GM21576 (cell line): ENCODE data around the gene SASH1.
"Not testable (repeated sequence)": the region's sequence is repeated elsewhere in the genome, so short reads cannot be mapped to it uniquely, and the experiment has no call there.

ENCODE experiments used
- ATAC-seq: cut with Tn5 transposase; IDR thresholded peaks from one replicate; pipeline ENCODE4 v1.9.1; 2021; ENCODE audit warnings: mild to moderate bottlenecking, moderate library complexity; ENCODE audit not compliant: unreplicated experiment

Gene SASH1

DNA sequence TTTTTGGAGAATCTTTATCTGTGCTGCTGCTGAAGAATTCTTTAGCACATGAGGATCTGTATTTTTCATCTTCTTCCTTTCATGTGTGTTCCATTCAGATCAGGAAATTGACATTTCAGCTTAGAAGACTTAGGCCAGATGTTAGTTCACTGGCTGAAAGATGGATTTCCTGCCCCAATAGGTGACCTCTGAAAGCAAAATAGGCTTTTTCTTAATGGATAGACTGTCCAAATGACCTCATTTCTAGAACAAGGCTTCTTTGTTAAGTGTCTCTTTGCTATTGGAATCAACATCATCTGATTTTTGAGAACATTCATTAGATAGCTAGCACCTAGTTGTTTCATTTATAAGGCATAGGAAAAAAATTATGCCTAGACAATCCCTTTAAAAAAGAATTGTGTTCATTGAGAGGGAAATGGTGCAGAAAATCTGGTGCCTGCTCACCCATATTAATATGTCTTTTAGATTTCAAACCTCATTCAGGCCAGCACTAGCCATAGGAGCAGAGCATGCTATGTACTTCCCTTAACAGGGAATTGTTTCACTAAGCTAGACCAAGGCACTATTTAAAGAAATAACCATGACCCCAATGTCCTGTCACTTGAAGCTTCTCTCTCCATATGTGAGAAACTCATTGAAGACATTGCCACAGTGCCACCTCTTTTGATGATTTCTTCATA, 13.6 kb upstream of the SASH1 start:
- ATAC-seq, result no peak

DNA sequence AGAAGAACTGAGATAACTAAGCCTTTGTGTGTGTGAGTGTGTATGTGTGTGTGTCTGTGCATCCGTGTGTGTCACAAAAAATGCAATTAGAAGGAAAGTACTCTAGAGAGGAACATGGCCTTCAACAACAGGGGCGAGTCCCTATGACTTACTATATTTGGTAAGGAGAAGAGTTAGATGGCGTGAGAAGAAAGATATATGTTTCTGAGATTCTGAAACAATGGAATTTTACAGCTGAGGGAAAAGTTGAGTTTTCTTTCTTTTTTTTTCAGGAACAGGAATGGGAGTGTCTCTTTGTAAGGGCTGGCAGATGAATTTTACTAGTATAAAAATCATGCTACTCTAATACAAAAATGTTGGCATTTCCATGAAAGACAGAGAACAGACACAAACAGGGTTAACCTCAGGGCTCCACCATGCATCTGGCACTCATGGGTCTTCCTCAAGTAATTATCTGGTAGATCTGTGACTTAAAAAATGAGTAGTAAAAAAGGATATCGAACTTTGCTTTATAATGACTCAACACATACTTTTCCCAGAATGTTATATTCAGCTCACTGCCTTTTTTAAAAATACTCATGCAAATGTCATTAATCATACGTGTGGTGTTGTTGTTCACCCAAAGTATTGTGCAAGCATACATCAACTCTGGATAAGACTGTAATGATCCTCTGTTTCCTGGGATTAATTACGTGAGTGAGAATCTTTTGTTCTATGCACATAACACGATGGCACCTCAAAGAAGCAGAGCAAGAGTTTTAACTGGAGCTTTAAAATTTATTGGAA, 12.8 kb upstream of the SASH1 start:
- no peak for ATAC-seq

DNA sequence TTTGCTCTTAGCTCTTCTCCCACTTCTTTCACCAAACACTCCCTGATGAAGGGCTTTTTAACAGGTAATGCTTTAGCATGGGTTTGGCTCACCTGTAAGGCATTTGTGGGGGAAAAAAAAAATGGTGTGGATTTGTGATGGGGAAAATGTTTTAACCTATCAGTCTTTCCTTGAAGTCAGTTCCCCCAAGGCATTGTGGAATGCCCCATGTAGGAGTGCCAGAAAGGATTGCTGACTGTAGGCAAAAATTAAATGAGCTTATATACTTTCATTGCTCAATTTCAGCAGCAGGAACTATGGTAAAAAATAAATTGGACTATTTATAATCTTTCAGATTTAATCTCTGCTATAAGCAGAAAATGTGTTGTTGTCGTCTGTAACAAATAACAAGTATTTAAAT, 10.6 kb upstream of the SASH1 start:
- no peak for ATAC-seq

DNA sequence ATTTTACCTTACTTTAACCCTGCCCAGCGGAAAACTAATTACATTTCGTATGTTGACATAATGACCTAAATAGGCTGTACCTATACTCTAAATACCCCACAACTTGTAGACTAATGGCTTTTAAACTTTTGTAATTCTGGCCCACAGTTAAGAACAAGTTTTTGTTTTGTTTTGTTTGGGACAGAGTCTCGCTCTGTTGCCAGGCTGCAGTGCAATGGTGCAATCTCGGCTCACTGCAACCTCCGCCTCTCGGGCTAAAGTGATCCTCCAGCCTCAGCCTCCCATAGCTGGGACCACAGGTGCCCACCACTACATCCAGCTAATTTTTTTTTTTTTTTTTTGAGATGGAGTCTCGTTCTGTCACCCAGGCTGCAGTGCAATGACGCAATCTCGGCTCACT, 5.7 kb upstream of the SASH1 start:
- no peak for ATAC-seq

DNA sequence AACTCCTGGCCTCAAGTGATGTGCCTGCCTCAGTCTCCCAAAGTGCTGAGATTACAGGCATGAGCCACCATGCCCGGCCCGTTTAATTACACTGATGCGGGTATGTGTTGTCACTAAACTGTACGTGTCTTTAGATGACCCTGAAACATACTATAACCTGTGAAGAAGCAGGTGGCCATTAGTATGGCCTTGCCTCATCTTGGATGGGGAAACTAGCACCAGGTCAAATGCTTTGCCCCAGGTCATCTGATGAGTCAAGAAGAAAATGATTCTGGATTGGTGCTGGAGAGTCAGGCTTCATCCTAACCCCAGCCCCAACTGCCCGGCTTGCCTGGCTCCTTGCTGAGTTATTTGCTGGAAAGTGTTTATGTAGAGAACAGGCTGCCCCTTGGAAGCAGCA, 2.9 kb upstream of the SASH1 start:
- ATAC-seq, result no peak

DNA sequence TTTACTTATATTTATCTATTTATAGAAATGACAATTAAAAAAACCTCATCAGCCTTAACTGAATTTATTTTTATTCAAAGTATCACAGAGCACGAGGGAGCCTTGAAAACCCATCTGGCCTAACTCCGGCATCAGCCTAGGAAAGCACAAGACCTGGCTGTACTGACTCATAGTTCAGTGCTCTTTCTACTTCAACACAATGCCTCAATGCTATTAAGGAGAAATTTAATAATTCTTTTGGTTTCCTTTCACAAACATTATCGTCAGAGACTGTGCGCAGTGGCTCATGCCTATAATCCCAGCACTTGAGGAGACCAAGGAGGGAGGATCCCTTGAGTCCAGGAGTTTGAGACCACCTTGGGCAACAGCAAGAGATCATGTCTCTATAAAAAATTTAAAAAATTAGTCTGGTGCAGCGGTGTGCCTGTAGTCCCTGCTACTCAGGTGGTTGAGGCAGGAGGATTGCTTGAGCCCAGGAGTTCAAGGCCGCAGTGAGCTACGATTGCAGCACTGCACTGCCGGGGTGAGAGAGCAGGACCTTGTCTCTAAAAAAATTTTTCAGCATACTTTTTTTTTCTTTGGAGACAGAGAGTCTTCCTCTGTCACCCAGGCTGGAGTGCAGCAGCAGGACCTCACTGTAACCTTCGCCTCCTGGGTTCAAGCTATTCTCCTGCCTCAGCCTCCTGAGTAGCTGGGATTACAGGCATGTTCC, 1.9 kb upstream of the SASH1 start:
- ATAC-seq, result no peak

DNA sequence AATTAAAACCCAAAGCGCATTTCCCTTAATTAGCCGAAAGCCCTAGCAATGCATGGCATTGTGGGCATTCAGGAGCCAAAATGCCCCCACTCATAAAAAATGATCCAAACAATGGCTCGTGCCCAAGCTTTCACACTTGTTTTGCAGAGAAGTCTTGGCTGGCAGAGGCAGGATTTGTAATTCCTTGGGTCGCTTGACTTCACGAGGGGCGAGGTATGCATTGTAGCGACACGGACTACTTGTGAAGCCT, 613 bp upstream of the SASH1 start:
- no peak for ATAC-seq

DNA sequence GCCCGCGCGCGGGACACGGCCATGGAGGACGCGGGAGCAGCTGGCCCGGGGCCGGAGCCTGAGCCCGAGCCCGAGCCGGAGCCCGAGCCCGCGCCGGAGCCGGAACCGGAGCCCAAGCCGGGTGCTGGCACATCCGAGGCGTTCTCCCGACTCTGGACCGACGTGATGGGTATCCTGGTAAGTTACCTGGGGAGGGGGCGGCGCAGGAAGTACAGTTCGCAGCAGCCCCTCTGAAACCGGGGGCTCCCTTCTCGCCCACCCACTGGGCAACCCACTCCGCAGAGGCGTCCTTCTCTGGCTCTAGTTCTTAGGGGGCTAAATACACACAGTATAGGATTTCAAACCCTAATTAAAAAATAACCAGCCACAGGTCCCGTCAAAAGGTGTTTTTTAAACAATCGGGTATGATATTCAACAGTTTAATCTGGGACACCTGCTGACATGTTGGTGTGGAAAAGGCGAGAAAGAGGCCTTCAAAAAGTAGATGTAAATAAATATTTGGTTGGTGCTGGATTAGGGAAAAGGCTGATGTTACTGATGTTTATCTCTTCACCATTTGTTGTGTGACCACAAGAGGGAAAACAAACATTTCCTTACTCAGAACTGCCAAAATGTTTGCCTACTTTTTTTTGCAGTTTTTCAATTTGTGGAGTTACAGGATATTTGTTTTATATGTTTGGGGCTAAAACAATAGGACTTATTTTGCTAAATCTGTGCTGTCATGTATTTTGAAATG, 577 bp downstream of the SASH1 start:
- no peak for ATAC-seq

DNA sequence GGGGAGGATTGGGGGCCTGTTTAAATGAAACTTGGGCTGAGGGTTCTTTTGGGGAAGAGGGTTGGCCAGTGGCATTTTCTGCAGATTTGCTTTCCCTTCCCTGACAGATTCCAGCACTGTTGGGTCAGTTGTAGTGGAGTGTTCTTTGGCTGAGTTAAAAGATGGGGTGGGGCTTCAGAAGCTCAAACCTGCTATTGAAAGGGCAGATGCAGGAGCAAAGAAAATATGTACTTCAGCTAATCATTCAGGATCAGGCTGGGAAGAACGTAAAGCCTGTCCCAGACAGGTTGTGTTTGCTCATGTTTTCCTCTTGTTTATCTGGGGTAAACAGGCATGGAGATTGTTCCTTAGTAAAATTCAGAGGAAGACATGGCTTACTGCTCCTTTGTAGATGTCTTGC, 2.5 kb downstream of the SASH1 start:
- ATAC-seq, result no peak

DNA sequence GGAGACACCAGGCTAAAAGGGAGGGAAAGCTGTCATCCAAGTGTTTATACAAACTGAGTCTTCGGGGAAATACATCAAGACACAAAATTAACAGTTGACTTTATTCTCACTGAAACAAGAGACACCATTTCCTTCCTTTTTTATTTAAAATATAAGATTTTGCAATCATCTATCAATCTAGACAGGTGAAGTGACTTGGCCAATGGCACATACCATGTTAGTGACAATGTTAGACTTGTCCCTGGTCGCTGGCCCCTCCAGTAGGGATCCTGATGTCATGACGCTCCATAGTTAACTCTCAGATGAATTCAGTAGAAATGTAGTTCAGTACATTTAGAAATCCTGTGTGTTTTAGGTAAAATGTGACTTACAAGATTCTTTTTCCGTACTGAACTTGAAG, 2.9 kb downstream of the SASH1 start:
- ATAC-seq, result no peak

DNA sequence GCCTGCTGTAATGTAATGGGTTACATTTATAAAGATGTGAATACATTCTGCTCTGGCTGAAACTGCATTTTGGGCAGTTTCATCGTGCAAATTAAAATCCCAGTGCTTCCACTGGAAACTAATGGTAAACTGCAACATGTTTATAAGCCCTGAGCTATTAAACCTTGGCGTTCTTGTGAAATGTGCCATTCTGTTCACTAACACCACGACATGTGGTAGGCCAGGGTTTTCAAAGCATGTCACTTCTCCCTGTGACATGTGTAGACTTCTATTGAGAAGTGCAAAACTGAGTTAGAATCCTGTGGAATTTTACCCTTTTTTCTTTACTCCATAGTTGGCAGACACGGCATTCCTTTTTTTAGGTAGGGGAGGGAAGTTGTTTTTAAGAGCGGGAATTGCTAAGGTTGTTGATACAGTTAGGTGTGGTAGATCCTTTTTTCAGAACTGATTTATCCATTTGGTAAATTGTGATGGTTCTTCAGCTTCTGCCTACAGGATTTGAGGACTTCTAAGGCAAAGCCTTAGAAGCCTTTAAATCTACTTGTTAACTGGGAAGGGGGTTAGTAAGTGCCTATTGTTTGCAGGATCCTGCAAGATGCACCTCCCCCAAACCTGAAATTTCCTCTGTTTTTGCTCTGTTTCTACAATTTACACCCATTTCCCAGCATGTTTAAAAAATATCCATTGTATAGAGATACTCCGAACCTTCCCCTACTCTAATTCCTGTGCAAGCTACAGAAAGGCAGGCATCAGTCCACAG, 4.2 kb downstream of the SASH1 start:
- no peak for ATAC-seq

DNA sequence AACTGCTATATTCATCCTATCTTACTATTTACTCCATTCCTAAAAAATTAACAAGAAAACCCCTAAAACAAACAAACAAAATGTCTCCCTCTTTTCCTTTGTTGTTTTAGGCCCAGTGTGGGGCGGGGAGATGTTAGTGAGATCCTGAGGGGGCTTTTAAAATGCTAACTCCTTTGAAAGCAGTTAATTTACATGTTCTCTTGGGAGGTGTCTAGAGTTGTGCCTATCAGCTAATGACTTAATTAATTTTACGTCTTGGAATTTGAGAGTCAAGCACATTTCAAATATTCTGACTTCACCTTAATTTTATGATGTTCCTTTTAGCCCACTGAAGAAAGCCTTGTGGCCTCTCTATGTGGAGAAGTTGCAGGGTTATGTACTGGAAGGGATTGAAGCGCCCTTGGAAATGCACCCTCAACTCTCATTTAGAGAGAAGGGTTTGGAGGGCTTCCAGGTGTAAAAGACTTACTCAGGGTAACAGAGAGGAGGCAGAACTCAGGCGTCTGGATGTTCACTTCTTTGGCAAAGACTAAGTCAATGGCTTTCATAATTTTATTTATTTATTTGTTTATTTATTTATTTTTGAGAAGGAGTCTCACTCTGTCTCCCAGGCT, 4.9 kb downstream of the SASH1 start:
- no peak for ATAC-seq

DNA sequence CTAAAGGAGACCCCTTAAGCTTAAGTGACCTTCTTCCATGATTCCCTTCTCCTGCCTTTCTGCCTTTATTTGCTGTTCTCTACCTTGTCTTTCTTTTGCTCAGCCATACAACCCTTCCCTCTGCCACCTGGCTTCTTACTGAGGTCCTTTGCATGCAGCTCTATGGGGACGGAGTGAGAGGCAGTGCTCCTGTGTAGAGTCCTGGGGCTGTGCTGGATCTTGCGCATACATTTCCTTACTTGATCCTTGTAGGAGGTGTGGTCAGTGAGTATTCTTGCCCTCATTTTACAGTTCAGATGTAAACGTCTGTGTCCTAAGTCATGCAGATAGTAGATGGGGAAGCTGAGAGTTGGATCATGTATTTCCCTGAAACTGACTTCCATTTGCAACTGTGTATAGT, 5.7 kb downstream of the SASH1 start:
- no peak for ATAC-seq

DNA sequence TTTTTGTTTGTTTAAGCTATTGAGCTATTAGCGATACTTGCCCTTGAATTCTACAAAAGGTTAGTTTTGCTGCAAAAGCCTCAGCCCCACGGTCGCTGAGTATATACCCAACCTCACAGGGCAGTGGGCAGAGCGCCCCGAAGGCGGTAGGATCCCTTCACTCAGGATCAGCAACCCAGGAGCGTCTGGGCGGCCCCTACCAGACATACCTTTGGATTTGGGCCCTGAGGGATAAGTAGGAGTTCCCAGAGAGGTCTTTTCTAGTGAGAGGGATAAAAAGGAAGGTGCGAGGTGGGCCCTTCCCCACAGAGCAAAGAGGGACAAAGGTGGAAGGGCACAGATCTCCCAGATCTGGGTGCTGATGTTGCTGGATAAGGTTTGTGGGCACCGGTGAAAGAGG, 6.1 kb downstream of the SASH1 start:
- no peak for ATAC-seq

DNA sequence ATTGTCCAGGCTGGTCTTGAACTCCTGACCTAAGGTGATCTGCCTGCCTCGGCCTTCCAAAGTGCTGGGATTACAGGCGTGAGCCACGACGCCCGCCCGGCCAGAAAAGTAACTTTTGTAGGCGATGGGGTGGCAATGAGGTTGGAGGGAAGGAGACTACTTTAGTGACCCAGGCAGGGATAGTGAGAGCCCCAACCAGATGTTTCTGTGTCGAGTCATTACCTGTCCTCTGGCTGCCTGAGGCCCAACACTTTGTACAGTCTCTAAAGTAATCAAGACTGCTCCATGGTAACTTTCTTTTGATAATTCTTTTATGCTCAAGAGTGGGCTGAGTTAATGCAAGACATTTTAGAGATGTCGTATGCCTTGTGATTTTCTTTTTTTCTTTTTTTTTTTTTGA, 6.8 kb downstream of the SASH1 start:
- ATAC-seq, result no peak

DNA sequence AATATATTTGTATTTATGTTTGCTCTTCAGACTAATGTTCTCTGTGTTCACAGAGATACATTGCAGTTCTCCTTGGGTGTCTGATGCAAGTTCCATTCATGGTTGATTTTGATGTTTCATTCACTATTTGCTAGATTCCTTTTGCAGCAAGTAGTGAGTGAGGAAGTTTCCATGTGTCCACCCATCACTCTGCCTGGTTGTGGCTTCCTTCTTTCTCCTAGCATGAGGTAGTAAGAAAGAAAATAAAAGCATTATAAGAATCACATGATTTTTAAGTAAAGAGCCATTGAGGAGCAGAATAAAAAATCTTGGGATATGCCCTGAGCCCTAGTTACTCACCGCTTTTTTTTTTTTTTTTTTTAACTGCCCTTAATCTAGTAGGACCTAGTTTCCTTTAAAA, 8.7 kb downstream of the SASH1 start:
- no peak for ATAC-seq

DNA sequence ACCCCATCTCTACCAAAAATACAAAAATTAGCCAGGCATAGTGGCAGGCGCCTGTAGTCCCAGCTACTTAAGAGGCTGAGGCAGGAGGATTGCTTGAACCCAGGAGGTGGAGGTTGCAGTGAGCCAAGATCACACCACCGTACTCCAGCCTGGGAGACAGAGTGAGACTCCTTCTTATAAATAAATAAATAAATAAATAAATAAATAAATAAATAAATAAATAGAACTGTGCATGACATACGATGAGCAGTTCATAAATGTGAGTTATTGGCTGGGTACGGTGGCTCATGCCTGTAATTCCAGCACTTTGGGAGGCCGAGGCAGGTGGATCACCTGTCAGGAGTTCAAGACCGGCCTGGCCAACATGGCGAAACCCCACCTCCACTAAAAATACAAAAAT, 9.8 kb downstream of the SASH1 start:
- not testable (repeated sequence) for ATAC-seq

DNA sequence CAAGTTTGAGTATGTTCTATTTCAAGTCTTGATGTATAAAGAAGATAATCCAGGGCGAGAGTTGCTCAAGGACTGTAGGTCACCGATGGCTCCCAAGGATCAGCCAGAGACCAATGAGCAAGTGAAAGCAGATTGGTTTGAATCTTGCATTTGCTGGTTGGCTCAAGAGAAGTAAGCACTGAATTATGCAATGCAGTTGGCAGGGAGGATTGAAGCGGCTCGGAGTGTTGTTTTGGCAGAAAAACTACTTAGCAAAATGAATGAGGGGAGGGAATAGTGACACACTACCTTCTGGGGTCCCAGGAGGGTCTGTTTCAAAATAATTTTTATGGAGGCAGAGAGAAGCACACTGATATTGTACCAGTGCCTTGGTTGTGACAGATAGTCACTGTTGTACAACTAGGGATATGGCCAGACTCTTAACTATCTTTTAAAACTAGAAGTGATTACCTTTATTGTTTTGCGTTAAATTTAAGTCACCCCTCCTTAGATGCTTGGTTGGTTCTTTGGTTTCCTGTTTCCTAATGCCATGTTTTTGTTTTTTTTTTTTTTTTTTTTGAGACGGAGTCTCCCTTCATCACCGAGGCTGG, 15.7 kb downstream of the SASH1 start:
- no peak for ATAC-seq

DNA sequence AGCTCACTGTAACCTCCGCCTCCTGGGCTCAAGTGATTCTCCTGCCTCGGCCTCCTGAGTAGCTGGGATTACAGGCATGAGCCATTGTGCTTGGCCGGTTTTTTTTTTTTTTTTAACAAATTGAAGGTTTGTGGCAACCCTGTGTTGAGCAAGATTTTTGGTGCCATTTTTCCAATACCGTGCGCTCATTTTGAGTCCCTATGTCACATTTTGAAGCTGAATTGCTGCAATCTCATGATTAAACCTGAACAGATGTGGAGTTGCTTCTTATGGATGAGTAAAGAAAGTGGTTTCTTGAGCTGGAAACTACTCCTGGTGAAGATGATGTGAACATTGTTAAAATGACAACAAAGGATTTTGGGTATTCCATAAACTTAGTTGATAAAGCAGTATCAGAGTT, 16.6 kb downstream of the SASH1 start:
- ATAC-seq, result no peak
